GM10248 (cell line): ENCODE data around the gene SLC39A10.
"Not testable (repeated sequence)": the region's sequence is repeated elsewhere in the genome, so short reads cannot be mapped to it uniquely, and the experiment has no call there.

ENCODE experiments used
- CTCF ChIA-PET: fragments of 300-600 bp; sonication (Branson Sonifier 250); formaldehyde crosslinking; extraction: SDS; loops from one replicate; lab custom pipeline; 2021; ENCODE audit warnings: antibody characterized with exemption; lab: Yijun Ruan, JAX
- POLR2A ChIA-PET: fragments of 350-650 bp; sonication (Branson Sonifier 250); formaldehyde crosslinking; extraction: SDS; loops from one replicate; lab custom pipeline; 2020; ENCODE audit warnings: antibody characterized with exemption; lab: Yijun Ruan, JAX
- DNase-seq: peaks from one replicate; pipeline ENCODE4 v3.0.0; 2012; ENCODE audit errors: extremely low spot score
- TF ChIP-seq, protein P1 (sequence below): IDR thresholded peaks from 2 replicates; pipeline ENCODE4 v1.5.1; 2012; ENCODE audit warnings: mild to moderate bottlenecking, low read depth; ENCODE audit errors: extremely low read depth, missing control alignments, control extremely low read depth

Gene SLC39A10

DNA sequence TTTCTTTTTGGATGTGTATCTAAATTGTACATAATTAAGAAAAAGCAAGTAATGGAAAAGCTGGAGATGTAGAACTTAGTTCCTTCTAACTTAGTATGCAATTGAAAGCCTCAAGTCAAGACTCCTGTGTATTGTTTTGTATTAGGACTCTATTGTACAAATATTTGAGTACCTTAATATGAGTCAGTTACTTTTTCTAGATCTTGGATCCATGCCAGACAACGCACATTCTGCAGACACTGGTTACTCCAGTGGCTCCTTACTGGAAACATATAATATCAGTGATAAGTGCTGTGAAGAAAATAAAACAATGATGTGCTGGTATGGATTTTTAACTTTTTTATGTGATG, 1.5 kb downstream of the SLC39A10 start:
- TF ChIP-seq, protein P1, sequence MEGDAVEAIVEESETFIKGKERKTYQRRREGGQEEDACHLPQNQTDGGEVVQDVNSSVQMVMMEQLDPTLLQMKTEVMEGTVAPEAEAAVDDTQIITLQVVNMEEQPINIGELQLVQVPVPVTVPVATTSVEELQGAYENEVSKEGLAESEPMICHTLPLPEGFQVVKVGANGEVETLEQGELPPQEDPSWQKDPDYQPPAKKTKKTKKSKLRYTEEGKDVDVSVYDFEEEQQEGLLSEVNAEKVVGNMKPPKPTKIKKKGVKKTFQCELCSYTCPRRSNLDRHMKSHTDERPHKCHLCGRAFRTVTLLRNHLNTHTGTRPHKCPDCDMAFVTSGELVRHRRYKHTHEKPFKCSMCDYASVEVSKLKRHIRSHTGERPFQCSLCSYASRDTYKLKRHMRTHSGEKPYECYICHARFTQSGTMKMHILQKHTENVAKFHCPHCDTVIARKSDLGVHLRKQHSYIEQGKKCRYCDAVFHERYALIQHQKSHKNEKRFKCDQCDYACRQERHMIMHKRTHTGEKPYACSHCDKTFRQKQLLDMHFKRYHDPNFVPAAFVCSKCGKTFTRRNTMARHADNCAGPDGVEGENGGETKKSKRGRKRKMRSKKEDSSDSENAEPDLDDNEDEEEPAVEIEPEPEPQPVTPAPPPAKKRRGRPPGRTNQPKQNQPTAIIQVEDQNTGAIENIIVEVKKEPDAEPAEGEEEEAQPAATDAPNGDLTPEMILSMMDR = no peak
- POLR2A ChIA-PET = no interaction called here
- no peak for DNase-seq
- CTCF ChIA-PET = interaction anchor here (1.7 to 4.0 kb wide), 3 partner anchors 13 to 253 kb away, joined by 5 to 38 read pairs (median 8); no protein-coding TSS in a partner anchor

DNA sequence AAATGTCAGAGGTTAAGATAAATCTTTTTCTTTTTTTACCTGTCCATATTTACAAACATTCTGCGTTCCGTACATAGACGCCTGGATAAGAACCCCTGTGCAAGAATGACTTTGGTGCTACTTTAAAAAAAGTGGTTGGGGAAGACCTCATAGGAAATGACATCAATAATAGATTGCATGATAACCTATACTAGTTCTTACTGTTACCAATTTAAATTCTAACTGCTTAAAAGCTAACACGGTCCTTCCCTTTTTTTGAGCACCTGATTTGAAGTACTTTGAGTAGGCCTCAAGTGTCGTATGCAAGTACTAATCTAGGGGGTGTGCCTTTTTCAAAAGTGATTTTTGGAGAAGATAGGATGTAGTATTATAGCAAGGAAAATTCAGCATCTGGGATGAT, 2.1 kb downstream of the SLC39A10 start:
- ChIA-PET CTCF (interaction anchor here (1.2 to 4.0 kb wide), 11 partner anchors 9 to 409 kb away, joined by 3 to 53 read pairs (median 12); partner anchors contain the start of gene DNAH7), POLR2A (interaction anchor here (1.3 kb wide), 1 partner anchor 125 kb away, joined by 4 read pairs; no protein-coding TSS in a partner anchor)
- TF ChIP-seq, protein P1 = no peak
- no peak for DNase-seq

DNA sequence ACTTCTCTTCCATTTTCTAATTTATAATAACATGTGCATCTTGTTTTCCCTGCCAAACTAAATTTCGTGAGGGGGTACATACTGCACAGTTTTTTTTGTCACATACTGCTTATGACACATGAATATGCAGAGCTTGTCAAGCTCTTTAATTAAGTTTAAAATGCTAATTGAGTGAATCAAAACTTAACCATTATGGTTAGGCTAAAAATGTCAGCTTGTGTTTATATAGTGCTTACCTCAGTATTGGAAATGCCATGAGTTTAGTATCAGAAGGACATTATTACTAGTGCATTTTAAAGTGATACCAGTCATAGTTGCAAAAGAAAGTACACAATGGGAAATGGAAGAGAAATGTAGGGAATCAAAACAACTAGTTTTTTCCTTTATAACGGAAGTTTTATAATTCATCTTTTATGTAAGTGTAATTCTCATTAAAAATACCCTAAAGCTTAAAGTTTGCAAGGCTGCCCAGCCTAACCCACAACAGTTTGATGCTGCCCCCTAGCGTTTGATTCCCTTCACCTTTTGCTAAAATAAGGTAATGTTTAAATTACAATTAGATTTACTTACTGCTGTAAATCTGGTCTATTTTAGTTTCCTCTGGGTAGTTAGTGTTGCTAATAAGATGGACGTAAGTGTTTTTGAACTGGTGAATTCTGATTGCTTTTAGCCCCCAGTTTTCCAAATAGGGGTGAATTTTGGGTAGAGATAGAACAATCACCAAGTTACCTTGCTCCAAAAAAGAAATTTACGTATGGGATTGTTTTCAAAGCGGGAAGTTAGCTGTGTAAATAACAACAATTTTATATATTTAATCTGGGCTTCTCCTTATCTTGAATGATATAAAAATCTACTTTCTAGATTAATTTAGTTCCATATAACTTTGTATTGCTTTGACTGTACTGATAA, 3.2 kb downstream of the SLC39A10 start:
- ChIA-PET CTCF (interaction anchor here (0.6 to 4.0 kb wide), 51 partner anchors 8 to 1100 kb away, joined by 3 to 53 read pairs (median 4); partner anchors contain the start of gene DNAH7), POLR2A (interaction anchor here (1.3 kb wide), 1 partner anchor 126 kb away, joined by 4 read pairs; no protein-coding TSS in a partner anchor)
- TF ChIP-seq, protein P1 = peak; percentile 75
- DNase-seq = peak; percentile 36

DNA sequence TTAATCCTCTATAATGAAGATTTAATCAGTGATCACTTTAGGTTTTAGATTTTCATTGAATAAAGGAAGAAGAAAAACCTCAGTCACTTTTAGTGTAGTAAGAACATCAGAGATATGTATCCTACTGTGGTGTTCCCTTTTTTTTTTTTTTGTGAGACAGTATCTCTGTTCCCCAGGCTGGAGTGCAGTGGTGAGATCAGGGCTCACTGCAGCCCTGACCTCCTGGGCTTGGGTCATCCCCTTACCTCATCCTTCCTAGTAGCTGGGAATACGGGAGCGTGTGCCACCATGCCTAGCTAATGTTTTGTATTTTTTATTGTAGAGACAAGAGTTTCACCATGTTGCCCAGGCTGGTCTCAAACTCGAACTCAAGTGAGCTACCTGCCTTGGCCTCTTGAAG, 5.1 kb downstream of the SLC39A10 start:
- TF ChIP-seq, protein P1 = no peak
- DNase-seq = no peak
- POLR2A ChIA-PET = interaction anchor here (0.5 kb wide), 1 partner anchor 100 kb away, joined by 4 read pairs; no protein-coding TSS in a partner anchor
- CTCF ChIA-PET = interaction anchor here (0.7 to 1.7 kb wide), 8 partner anchors 10 to 413 kb away, joined by 3 to 13 read pairs (median 3); partner anchors contain the start of gene DNAH7

DNA sequence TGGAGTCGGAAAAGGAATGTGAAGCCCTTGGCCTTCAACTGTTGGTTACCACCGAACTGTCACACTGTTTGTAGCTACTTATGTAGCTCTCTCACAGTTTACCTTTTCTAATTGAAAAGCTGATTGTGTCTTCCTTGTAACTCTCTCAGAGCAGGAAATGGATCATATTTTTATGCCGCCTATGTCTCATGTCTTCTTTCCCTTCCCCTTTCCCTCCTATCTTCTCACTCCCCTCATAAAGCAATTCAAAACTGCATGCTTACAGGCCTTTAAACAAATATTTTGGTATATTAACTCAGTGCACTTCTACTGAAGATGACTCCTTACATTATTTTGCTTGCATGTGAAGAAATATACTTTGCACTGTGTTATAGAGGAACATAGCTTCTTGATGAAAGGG, 6.0 kb downstream of the SLC39A10 start:
- ChIA-PET POLR2A (no interaction called here), CTCF (interaction anchor here (1.0 to 1.7 kb wide), 7 partner anchors 9 to 412 kb away, joined by 3 to 13 read pairs (median 3); partner anchors contain the start of gene DNAH7)
- DNase-seq = no peak
- TF ChIP-seq, protein P1 = no peak

DNA sequence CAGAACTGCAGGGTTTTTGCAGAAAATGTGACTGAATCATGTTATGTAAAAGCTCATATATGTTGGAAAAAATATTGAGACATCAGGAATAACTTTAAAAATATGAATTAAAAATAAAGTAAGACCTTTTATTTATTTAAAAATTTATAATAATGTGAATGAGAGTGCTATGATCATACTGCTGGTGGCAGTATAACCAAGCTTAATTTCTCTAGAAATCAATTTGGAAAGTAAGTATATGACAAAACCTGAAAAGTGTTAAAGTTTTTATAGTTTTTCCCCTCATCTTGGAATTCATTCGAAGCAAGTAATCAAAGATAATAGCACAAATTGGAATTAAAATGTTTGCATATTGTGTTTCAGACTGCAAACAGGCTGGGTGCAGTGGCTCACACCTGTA, 7.5 kb downstream of the SLC39A10 start:
- DNase-seq = no peak
- TF ChIP-seq, protein P1 = no peak
- CTCF ChIA-PET = interaction anchor here (1.0 to 4.7 kb wide), 4 partner anchors 8 to 403 kb away, joined by 3 to 40 read pairs (median 6); partner anchors contain the start of genes DNAH7 and SLC39A10
- POLR2A ChIA-PET = no interaction called here

DNA sequence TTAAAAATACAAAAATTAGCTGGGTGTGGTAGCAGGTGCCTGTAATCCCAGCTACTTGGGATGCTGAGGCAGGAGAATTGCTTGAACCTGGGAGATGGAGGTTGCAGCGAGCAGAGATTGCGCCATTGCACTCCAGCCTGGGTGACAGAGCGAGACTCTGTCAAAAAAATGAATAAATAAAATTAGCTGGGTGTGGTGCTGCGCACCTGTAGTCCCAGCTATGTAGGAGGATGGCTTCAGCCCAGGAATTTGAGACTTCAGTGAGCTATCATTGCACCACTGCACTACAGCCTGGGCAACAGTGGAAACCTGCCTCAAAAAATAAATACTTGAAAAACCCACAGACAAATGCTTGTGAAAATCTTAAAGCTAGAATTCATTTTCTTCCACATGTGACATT, 8.1 kb downstream of the SLC39A10 start:
- DNase-seq, POLR2A ChIA-PET: not testable (repeated sequence)

More for the DNA sequence above, 8.1 kb downstream of the SLC39A10 start:
- CTCF ChIA-PET = interaction anchor here (1.1 to 4.7 kb wide), 3 partner anchors 8 to 402 kb away, joined by 3 to 40 read pairs (median 8); partner anchors contain the start of genes DNAH7 and SLC39A10
